Activated CD4-positive, alpha-beta memory T cell treated with anti-CD3 and anti-CD28 coated beads for 36 hours (primary cell): ENCODE measurements around the gene TMEM208. TPM values are rescaled to one million over a fixed set of nuclear protein-coding genes. Genes with fewer than 3 reads are reported as not detected.
A peak's percentile ranks its signal among the peaks of the same experiment; 100 is the strongest.

ENCODE experiments used
- CTCF ChIA-PET: fragments of 350-600 bp; sonication (Branson Sonifier 250); formaldehyde crosslinking; loops from one replicate; lab custom pipeline; 2021; ENCODE audit warnings: antibody characterized with exemption, inconsistent platforms; lab: Charles Lee
- POLR2A ChIA-PET: fragments of 350-600 bp; sonication (Branson Sonifier 250); formaldehyde crosslinking; loops from one replicate; lab custom pipeline; 2021; ENCODE audit warnings: antibody characterized with exemption; lab: Charles Lee
- DNase-seq: peaks from one replicate; pipeline ENCODE4 v3.0.0-alpha.2; 2020
- H3K27ac Mint-ChIP-seq: one replicate; pipeline ENCODE4 v1.8.0; 2021; ENCODE audit warnings: mixed read lengths
- H3K27me3 Mint-ChIP-seq: one replicate; pipeline ENCODE4 v1.8.0; 2021; ENCODE audit warnings: mixed read lengths
- H3K36me3 Mint-ChIP-seq: one replicate; pipeline ENCODE4 v1.8.0; 2021; ENCODE audit warnings: mixed read lengths
- H3K4me1 Mint-ChIP-seq: one replicate; pipeline ENCODE4 v1.8.0; 2021; ENCODE audit warnings: low read depth, mixed read lengths
- H3K4me3 Mint-ChIP-seq: one replicate; pipeline ENCODE4 v1.8.0; 2021; ENCODE audit warnings: mild to moderate bottlenecking, mixed read lengths
- H3K9me3 Mint-ChIP-seq: one replicate; pipeline ENCODE4 v1.8.0; 2021; ENCODE audit warnings: mixed read lengths
- intact Hi-C: fragments of 100-400 bp; cut with micrococcal nuclease; formaldehyde crosslinking; loops from one replicate; pipeline ENCODE4 v1.15.1; 2023
- total RNA-seq, 2 experiments: library from RNA; stranded (reverse); gene quantifications; one replicate each; pipeline ENCODE4 v1.2.3, GENCODE V29; 2021

TMEM208 gene
- total RNA-seq, 2 experiments from 2014 or later: 36.7 to 39.3 TPM

GRCh38 chr16:67247192-67248072 is 20.5 kb downstream of the TMEM208 start, which contains the start of gene FHOD1:
Gene FHOD1 (minus strand): TSS chr16:67247481. CDS start chr16:67247410, 71 bp downstream.
- no peaks in the 10 kb centered on the region for H3K9me3 Mint-ChIP-seq
- peaks cover 4% of the 10 kb centered on the region for H3K36me3 Mint-ChIP-seq
- CTCF ChIA-PET: interaction anchor here (1.0 to 2.0 kb wide), 8 partner anchors 9 to 184 kb away, joined by 3 to 10 read pairs (median 6); partner anchors contain the start of genes TMEM208 and TPPP3
- peaks cover 1% of the 10 kb centered on the region for H3K27me3 Mint-ChIP-seq
- peak within 1 kb of the TSS; percentile 86 for H3K27ac Mint-ChIP-seq
- H3K4me1 Mint-ChIP-seq: peaks cover 44% of the 10 kb centered on the region
- POLR2A ChIA-PET: interaction anchor here (0.8 to 5.0 kb wide), 10 partner anchors 11 to 316 kb away, joined by 3 to 37 read pairs (median 3); partner anchors contain the start of genes ATP6V0D1, E2F4, MATCAP1 and TMEM208
- peak within 1 kb of the TSS; percentile 90 for H3K4me3 Mint-ChIP-seq
- intact Hi-C loops: loop anchor here (1.0 to 10.0 kb wide), 6 partner anchors 20 to 417 kb away; partner anchors contain the start of genes ACD, C16orf86, CTCF and ENKD1
- DNase-seq: peak; percentile 99

DNA sequence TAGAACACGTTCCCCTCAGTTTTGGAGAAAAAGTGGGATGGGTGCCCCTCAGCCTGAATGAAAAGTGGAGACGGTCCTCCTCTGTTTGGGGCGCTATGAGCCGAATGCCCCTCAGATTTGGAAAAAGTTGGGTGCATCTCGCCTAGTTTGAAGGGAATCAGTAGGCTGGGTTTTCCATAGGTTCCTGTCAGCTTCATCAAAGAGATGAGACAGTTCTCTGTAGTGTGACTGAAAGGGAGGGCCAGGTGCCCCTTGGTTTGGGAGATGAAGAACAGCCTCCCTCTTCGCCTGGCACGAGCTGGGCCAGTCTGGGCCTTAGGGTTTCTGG is 21.1 kb downstream of the TMEM208 start:
- DNase-seq: no peak
- Mint-ChIP-seq H3K4me1 (peaks cover 41% of the 10 kb centered on the region), H3K4me3 (peak overlapping the region; percentile 90), H3K27ac (peak overlapping the region; percentile 86), H3K9me3 (no peaks in the 10 kb centered on the region), H3K36me3 (peaks cover 4% of the 10 kb centered on the region), H3K27me3 (peaks cover 1% of the 10 kb centered on the region)
- ChIA-PET CTCF (interaction anchor here (1.0 to 2.9 kb wide), 8 partner anchors 9 to 184 kb away, joined by 3 to 14 read pairs (median 6); partner anchors contain the start of gene TPPP3), POLR2A (interaction anchor here (0.6 to 5.0 kb wide), 8 partner anchors 12 to 234 kb away, joined by 3 to 37 read pairs (median 4); partner anchors contain the start of gene TMEM208)
- intact Hi-C loops: loop anchor here (10.0 kb wide), 1 partner anchor 417 kb away; the partner anchor contains the start of genes ACD, C16orf86, ENKD1 and PARD6A

- POLR2A ChIA-PET: interaction anchor here (0.6 to 1.5 kb wide), 5 partner anchors 18 to 234 kb away, joined by 3 to 5 read pairs (median 4); no protein-coding TSS in a partner anchor
- peaks cover 4% of the 10 kb centered on the region for H3K36me3 Mint-ChIP-seq
- CTCF ChIA-PET: interaction anchor here (0.6 to 2.9 kb wide), 8 partner anchors 12 to 233 kb away, joined by 3 to 14 read pairs (median 4); partner anchors contain the start of genes ATP6V0D1 and TPPP3
- intact Hi-C loops: loop anchor here (10.0 kb wide), 1 partner anchor 416 kb away; the partner anchor contains the start of genes ACD, C16orf86, ENKD1 and PARD6A
- peak within 1 kb of the TSS; percentile 86 for H3K27ac Mint-ChIP-seq
- no peaks in the 10 kb centered on the region for H3K9me3 Mint-ChIP-seq
- H3K4me1 Mint-ChIP-seq: peaks cover 37% of the 10 kb centered on the region
- peaks cover 1% of the 10 kb centered on the region for H3K27me3 Mint-ChIP-seq
- H3K4me3 Mint-ChIP-seq: peak within 1 kb of the TSS; percentile 90
- DNase-seq: peak; percentile 47
Measured at GRCh38 chr16:67248401-67249177, 21.7 kb downstream of the TMEM208 start, which contains the start of gene SLC9A5. Gene SLC9A5 (plus strand): TSS chr16:67248979. CDS start chr16:67249015, 36 bp downstream.

GRCh38 chr16:67249178-67250044 is 22.5 kb downstream of the TMEM208 start:
- Mint-ChIP-seq H3K9me3 (no peaks in the 10 kb centered on the region), H3K4me3 (peak overlapping the region; percentile 77), H3K27me3 (peaks cover 1% of the 10 kb centered on the region), H3K36me3 (peaks cover 4% of the 10 kb centered on the region), H3K4me1 (peaks cover 29% of the 10 kb centered on the region), H3K27ac (no peak overlapping the region)
- ChIA-PET CTCF (interaction anchor here (0.6 to 2.9 kb wide), 7 partner anchors 11 to 232 kb away, joined by 3 to 14 read pairs (median 4); partner anchors contain the start of genes ATP6V0D1 and TPPP3), POLR2A (interaction anchor here (1.0 to 1.5 kb wide), 3 partner anchors 17 to 29 kb away, joined by 3 to 5 read pairs (median 4); no protein-coding TSS in a partner anchor)
- intact Hi-C loops: loop anchor here (10.0 kb wide), 1 partner anchor 415 kb away; the partner anchor contains the start of genes ACD, C16orf86, ENKD1 and PARD6A
- no peak for DNase-seq

DNA sequence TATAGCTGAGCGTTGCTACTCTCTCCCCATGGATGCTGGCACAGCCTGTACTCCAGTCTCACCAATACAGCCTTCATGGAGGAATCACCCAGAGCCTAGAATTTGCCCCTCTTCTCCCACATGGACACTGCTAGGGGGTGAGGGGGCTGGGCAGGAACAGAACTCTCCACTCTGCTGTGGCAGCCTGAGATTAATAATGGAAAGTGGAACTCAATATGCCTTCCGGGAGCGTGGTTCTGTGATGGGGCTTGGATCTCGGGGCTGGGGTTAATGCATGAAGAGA is 23.1 kb downstream of the TMEM208 start:
- POLR2A ChIA-PET: interaction anchor here (1.0 to 1.5 kb wide), 2 partner anchors 27 to 29 kb away, joined by 3 to 4 read pairs; no protein-coding TSS in a partner anchor
- Mint-ChIP-seq H3K4me3 (peak overlapping the region; percentile 77), H3K9me3 (no peaks in the 10 kb centered on the region), H3K36me3 (peaks cover 2% of the 10 kb centered on the region), H3K27me3 (peaks cover 1% of the 10 kb centered on the region), H3K27ac (no peak overlapping the region), H3K4me1 (peaks cover 23% of the 10 kb centered on the region)
- DNase-seq: no peak
- CTCF ChIA-PET: interaction anchor here (1.0 to 2.9 kb wide), 4 partner anchors 10 to 179 kb away, joined by 3 to 14 read pairs (median 8); no protein-coding TSS in a partner anchor
- intact Hi-C loops: no loop called here

DNA sequence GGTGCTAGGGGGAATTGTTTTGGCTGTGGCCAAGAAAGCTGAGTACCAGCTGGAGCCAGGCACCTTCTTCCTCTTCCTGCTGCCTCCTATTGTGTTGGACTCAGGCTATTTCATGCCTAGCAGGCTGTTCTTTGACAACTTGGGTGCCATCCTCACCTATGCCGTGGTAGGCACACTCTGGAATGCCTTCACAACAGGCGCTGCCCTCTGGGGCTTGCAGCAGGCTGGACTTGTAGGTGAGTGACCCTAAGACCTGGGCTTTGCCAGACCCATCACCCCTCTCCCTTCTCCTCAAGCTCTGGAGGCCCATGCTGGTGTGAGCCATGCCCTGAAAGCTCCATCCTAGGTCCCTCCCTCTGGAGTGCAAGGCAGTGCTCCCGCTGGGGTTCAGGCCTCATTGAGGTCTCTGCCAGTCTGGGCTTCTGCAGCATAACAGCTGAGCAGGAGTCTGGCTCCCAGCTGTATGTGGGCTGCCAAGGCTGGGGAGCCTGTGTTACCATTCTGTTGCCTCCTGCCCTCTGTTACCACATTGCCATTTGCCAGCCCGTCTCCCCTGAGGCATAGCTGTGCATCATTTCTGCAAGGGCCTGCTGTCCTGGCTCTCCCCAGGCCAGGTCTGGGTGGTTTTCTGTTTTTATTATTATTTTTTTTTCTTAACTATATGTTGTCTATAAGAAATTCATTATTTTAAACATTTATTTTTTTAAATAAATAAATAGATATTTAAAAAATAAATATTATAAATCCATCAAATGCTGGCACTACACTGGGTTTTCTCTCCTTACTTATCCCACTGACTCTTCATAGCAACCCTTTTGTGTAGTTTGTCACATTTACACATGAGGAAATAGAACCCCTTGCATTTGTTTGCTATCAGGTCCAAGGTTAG is 25.9 kb downstream of the TMEM208 start:
- CTCF ChIA-PET: interaction anchor here (0.6 to 2.9 kb wide), 3 partner anchors 35 to 195 kb away, joined by 3 to 8 read pairs (median 3); no protein-coding TSS in a partner anchor
- H3K36me3 Mint-ChIP-seq: no peaks in the 10 kb centered on the region
- H3K4me1 Mint-ChIP-seq: peaks cover 12% of the 10 kb centered on the region
- intact Hi-C loops: no loop called here
- H3K4me3 Mint-ChIP-seq: no peak overlapping the region
- DNase-seq: no peak
- H3K9me3 Mint-ChIP-seq: no peaks in the 10 kb centered on the region
- peaks cover 3% of the 10 kb centered on the region for H3K27me3 Mint-ChIP-seq
- no peak overlapping the region for H3K27ac Mint-ChIP-seq
- POLR2A ChIA-PET: no interaction called here

GRCh38 chr16:67254801-67255552 is 28.0 kb downstream of the TMEM208 start:
- no peaks in the 10 kb centered on the region for H3K4me1 Mint-ChIP-seq
- DNase-seq: no peak
- no peak overlapping the region for H3K4me3 Mint-ChIP-seq
- ChIA-PET CTCF (no interaction called here), POLR2A (no interaction called here)
- H3K27ac Mint-ChIP-seq: no peak overlapping the region
- peaks cover 4% of the 10 kb centered on the region for H3K27me3 Mint-ChIP-seq
- peaks cover 2% of the 10 kb centered on the region for H3K36me3 Mint-ChIP-seq
- H3K9me3 Mint-ChIP-seq: no peaks in the 10 kb centered on the region
- intact Hi-C loops: no loop called here

DNA sequence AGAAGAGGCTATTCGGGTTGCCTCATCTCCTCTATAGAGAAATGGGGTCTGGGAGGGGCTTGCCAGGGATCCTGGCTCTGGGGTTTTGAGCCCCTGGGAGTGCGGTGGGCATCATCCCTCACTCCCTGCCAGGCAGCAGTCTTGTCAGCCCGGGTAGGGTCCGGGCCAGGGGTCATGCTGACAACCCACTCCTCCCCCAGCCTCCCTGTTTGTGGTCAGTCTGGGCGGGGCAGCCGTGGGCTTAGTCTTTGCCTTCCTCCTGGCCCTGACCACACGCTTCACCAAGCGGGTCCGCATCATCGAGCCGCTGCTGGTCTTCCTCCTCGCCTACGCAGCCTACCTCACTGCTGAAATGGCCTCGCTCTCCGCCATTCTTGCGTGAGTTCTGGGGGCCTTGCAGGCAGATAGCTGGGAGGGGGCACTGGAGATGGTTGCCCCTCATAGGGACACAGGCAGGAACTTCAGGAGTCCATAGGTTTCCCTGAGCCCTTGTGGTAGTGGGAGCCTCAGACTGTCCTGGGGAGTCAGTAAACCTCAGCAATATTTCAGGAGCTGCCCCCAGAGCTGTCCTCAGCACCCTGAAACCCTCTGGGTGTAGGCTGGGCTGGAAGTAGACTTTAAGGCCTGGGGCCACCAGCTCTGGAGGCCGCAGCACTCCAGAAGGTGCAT is 28.8 kb downstream of the TMEM208 start:
- DNase-seq: no peak

DNA sequence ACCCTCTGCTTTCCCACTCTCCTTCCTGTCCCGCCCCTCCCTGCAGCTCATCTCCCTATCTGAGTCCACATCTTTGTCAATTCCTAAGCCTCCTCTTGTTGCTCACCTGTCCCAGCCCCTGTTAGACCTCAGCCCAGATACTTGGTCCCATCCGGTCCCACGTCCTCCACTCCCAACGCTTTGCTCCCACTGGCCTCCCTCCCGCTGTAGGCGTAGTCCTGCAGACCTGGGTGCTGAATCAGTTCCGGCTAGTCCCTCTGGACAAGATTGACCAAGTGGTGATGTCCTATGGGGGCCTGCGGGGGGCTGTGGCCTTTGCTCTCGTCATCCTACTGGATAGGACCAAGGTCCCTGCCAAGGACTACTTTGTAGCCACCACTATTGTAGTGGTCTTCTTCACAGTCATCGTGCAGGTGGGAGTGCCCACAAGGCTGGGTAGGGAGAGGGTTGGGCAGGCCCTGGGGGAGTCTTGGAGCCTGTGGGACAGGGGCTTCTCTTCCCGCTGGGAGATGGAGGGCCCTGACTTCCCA is 29.8 kb downstream of the TMEM208 start:
- intact Hi-C loops: no loop called here
- CTCF ChIA-PET: interaction anchor here (0.9 kb wide), 1 partner anchor 156 kb away, joined by 3 read pairs; no protein-coding TSS in a partner anchor
- POLR2A ChIA-PET: no interaction called here
- H3K9me3 Mint-ChIP-seq: no peaks in the 10 kb centered on the region
- H3K27me3 Mint-ChIP-seq: peaks cover 4% of the 10 kb centered on the region
- no peak overlapping the region for H3K4me3 Mint-ChIP-seq
- H3K36me3 Mint-ChIP-seq: peaks cover 2% of the 10 kb centered on the region
- DNase-seq: no peak
- H3K4me1 Mint-ChIP-seq: peaks cover 3% of the 10 kb centered on the region
- no peak overlapping the region for H3K27ac Mint-ChIP-seq

More for the DNA sequence above, 28.8 kb downstream of the TMEM208 start:
- intact Hi-C loops: no loop called here
- CTCF ChIA-PET: no interaction called here
- H3K9me3 Mint-ChIP-seq: no peaks in the 10 kb centered on the region
- POLR2A ChIA-PET: no interaction called here
- no peaks in the 10 kb centered on the region for H3K4me1 Mint-ChIP-seq
- H3K36me3 Mint-ChIP-seq: peaks cover 2% of the 10 kb centered on the region
- no peak overlapping the region for H3K4me3 Mint-ChIP-seq
- peaks cover 4% of the 10 kb centered on the region for H3K27me3 Mint-ChIP-seq
- H3K27ac Mint-ChIP-seq: no peak overlapping the region
